GM23338 (cell line): ENCODE results near the gene HEMK1. TPM values are rescaled to one million over a fixed set of nuclear protein-coding genes. Genes with fewer than 3 reads are reported as not detected.

Experiments
- ATAC-seq: fragments of 200-7000 bp; cut with Tn5 transposase; 3 replicates; pipeline ENCODE4 v1.9.1; 2020
- DNase-seq: peaks from one replicate; pipeline ENCODE4 v3.0.0-alpha.2; 2015; ENCODE audit warnings: low spot score
- H2AFZ ChIP-seq: fragments of 200-600 bp; sonication (generic); 2 replicates; pipeline ENCODE4 v1.8.0; 2016; ENCODE audit warnings: antibody characterized with exemption, mild to moderate bottlenecking, moderate library complexity
- H3F3A ChIP-seq: fragments of 200-600 bp; sonication (generic); replicated peaks from 2 replicates; pipeline ENCODE4 v1.8.0; 2017; ENCODE audit warnings: antibody characterized with exemption, mixed run types, low read depth
- H3K27ac ChIP-seq: fragments of 200-600 bp; sonication (generic); 2 replicates; pipeline ENCODE4 v1.6.1; 2016; ENCODE audit warnings: low read depth
- H3K27me3 ChIP-seq: fragments of 200-600 bp; sonication (generic); 2 replicates; pipeline ENCODE4 v1.8.0; 2016; ENCODE audit warnings: mild to moderate bottlenecking, mixed run types, moderate library complexity; ENCODE audit not compliant: insufficient read depth
- H3K36me3 ChIP-seq: fragments of 200-600 bp; sonication (generic); 2 replicates; pipeline ENCODE4 v1.8.0; 2016; ENCODE audit warnings: mild to moderate bottlenecking; ENCODE audit not compliant: insufficient read depth
- H3K4me1 ChIP-seq: fragments of 200-600 bp; sonication (generic); 2 replicates; pipeline ENCODE4 v1.8.0; 2016; ENCODE audit warnings: mild to moderate bottlenecking, moderate library complexity; ENCODE audit not compliant: insufficient read depth
- H3K4me2 ChIP-seq: fragments of 200-600 bp; sonication (generic); 2 replicates; pipeline ENCODE4 v1.7.1; 2017; ENCODE audit warnings: mixed run types
- H3K4me3 ChIP-seq: fragments of 200-600 bp; sonication (generic); 2 replicates; pipeline ENCODE4 v1.6.1; 2016; ENCODE audit warnings: mixed run types
- H3K79me2 ChIP-seq: fragments of 200-600 bp; sonication (generic); replicated peaks from 2 replicates; pipeline ENCODE4 v1.8.0; 2017; ENCODE audit warnings: mild to moderate bottlenecking; ENCODE audit not compliant: insufficient read depth
- H3K9me2 ChIP-seq: fragments of 200-600 bp; sonication (generic); 2 replicates; pipeline ENCODE4 v1.8.0; 2017; ENCODE audit not compliant: insufficient read depth
- H4K20me1 ChIP-seq: fragments of 200-600 bp; sonication (generic); replicated peaks from 2 replicates; pipeline ENCODE4 v1.8.0; 2017; ENCODE audit warnings: mild to moderate bottlenecking; ENCODE audit not compliant: insufficient read depth
- H3K27ac Mint-ChIP-seq: 2 replicates; pipeline ENCODE4 v1.8.0; 2020; ENCODE audit warnings: inconsistent platforms, mild to moderate bottlenecking, moderate library complexity, mixed read lengths
- H3K27me3 Mint-ChIP-seq: 3 replicates; pipeline ENCODE4 v1.8.0; 2022; ENCODE audit warnings: low read depth, mild to moderate bottlenecking, moderate library complexity, mixed read lengths, inconsistent platforms; ENCODE audit not compliant: insufficient read depth, poor library complexity
- H3K36me3 Mint-ChIP-seq: 3 replicates; pipeline ENCODE4 v1.8.0; 2021; ENCODE audit warnings: low read depth, mild to moderate bottlenecking, inconsistent platforms, moderate library complexity, mixed read lengths
- H3K4me1 Mint-ChIP-seq: 3 replicates; pipeline ENCODE4 v1.8.0; 2020; ENCODE audit warnings: mild to moderate bottlenecking, inconsistent platforms, mixed read lengths
- H3K4me3 Mint-ChIP-seq: 3 replicates; pipeline ENCODE4 v1.8.0; 2021; ENCODE audit warnings: moderate library complexity, mild to moderate bottlenecking, inconsistent platforms, mixed read lengths
- H3K9me3 Mint-ChIP-seq: 3 replicates; pipeline ENCODE4 v1.8.0; 2020; ENCODE audit warnings: moderate library complexity, mild to moderate bottlenecking, inconsistent platforms, mixed read lengths
- CREB1 ChIP-seq: fragments of 250-450 bp; sonication (Bioruptor Pico); IDR thresholded peaks from 2 replicates; pipeline ENCODE4 v1.5.0; 2020; ENCODE audit warnings: low read depth, mild to moderate bottlenecking, moderate library complexity
- ETS1 ChIP-seq: IDR thresholded peaks from 2 replicates; pipeline ENCODE4 v1.6.1; 2016; ENCODE audit warnings: antibody characterized with exemption
- EZH2 ChIP-seq: fragments of 200-600 bp; sonication (generic); IDR thresholded peaks from one replicate; pipeline ENCODE4 v1.8.0; 2017; ENCODE audit warnings: antibody characterized with exemption, mild to moderate bottlenecking, low read depth; ENCODE audit not compliant: unreplicated experiment
- EZH2phosphoT487 ChIP-seq: fragments of 200-600 bp; sonication (generic); IDR thresholded peaks from one replicate; pipeline ENCODE4 v1.8.1; 2018; ENCODE audit warnings: antibody characterized with exemption; ENCODE audit not compliant: unreplicated experiment
- JUNB ChIP-seq: IDR thresholded peaks from one replicate; pipeline ENCODE4 v1.6.1; 2016; ENCODE audit warnings: antibody characterized with exemption; ENCODE audit not compliant: unreplicated experiment
- NANOG ChIP-seq: IDR thresholded peaks from 2 replicates; pipeline ENCODE4 v1.6.1; 2016; ENCODE audit warnings: antibody characterized with exemption, borderline replicate concordance
- POLR2AphosphoS5 ChIP-seq: IDR thresholded peaks from 2 replicates; pipeline ENCODE4 v1.6.1; 2016; ENCODE audit warnings: antibody characterized with exemption, low read depth
- ZNF114 ChIP-seq: fragments of 250-450 bp; sonication (Bioruptor Pico); IDR thresholded peaks from 2 replicates; pipeline ENCODE4 v1.5.0; 2020; ENCODE audit warnings: mild to moderate bottlenecking, moderate library complexity
- ZNF331 ChIP-seq: fragments of 250-450 bp; sonication (Bioruptor Pico); IDR thresholded peaks from 2 replicates; pipeline ENCODE4 v1.5.0; 2020; ENCODE audit warnings: low read depth, mild to moderate bottlenecking, moderate library complexity
- polyA plus RNA-seq: library from polyadenylated mRNA; unstranded; fragments of >200 nt; fragmentation: Nextera tagmentation; extraction: Ambion mirVana; gene quantifications from 2 replicates; pipeline ENCODE4 v1.2.1, GENCODE V29; 2016
- total RNA-seq: library from RNA; depleted of rRNA; stranded (reverse); fragments of >200 nt; shearing (Covaris generic); gene quantifications from 2 replicates; pipeline ENCODE4 v1.2.3, GENCODE V29; 2014
- TF ChIP-seq, protein P1 (sequence below): IDR thresholded peaks from one replicate; pipeline ENCODE4 v1.6.1; 2018; ENCODE audit warnings: antibody characterized with exemption; ENCODE audit not compliant: unreplicated experiment
- TF ChIP-seq, protein P2 (sequence below), 2 experiments: fragments of 200-600 bp in 1 of 2; sonication (generic) in 1 of 2; conservative IDR thresholded peaks; 2 replicates each; pipeline versions ENCODE4 v1.5.1 to v1.6.1; 2016 to 2017; ENCODE audit warnings: antibody characterized with exemption in 2 of 2, low read depth in 2 of 2, mild to moderate bottlenecking in 2 of 2, moderate library complexity in 1 of 2

The HEMK1 gene
- total and polyA plus RNA-seq, 2 experiments from 2014 or later, result 5.6 to 10.1 TPM

DNA sequence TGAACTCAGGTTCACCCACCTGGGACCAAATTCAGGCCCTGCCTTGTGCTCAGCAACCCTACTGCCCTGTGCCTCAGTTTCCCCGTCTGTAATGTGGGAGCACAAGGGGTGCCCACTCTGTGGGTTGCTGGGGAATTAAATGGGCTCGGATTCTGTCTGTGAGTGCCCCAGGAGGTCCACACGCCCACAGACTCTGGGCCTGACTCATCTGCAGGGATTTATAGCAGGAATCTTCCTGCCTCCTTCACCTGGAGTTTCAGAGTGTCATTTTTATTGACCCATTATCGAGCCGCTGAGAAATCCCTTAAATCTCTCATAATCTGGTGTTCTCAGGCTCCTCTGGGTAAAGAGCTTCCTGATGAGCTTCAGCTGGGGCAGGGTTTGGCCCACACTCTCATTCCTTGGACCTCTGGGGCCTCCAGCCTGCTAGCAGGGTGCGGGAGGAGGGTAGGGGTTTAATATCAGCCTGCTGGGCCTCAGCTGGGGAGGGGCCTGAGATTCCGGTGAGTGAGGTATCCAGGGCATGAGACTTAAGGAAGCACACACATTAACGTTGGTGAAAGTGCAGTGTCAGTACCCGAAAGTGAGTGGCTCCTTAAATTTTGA lies 18.2 kb upstream of the HEMK1 start:
- H3K9me2 ChIP-seq, result no peaks in the 10 kb centered on the region

DNA sequence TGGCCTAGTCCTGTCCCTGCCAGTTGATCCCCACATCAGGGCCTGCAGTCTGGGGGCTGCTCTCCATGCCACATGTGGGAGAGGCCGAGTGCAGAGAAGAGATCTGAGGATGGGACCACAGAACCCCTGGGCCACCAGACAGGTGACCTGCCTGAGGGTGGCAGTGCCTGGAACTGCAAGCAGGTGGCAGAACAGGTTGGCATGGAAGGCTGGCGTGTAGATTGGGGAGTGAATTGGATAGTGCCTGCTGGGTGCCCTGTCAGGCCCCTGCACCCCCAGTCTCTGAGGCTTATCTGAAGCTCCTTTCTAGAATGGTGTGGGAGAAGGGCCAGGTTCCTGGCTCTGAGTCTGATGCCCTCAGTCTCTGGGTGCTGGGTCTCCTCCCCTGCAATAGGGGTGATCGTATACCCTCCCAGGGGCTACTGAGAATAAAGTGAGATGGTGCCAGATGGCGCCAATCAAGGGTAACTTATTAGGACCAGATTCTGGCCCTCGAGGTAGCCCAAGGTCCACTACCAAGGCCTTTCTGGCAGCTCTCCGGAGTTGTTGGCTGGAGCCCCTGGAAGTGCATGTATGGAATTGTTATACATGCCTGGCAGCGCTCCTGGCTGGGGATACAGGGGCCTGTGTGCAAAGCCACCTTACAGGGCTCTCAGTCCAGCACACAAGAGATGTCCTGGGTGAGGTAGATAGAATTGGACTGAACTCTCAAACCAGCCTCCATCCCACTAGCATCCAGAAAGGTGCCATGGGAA lies 17.5 kb upstream of the HEMK1 start:
- Mint-ChIP-seq H3K4me1 (peaks cover 2% of the 10 kb centered on the region; the same call in 1 of the 3 replicates), H3K27me3 (peaks cover 12% of the 10 kb centered on the region), H3K9me3 (no peaks in the 10 kb centered on the region), H3K36me3 (no peaks in the 10 kb centered on the region), H3K4me3 (no peak overlapping the region), H3K27ac (no peak overlapping the region)
- Histone ChIP-seq H3K4me3 (no peak overlapping the region), H3F3A (no peaks in the 10 kb centered on the region), H3K79me2 (no peaks in the 10 kb centered on the region), H3K4me2 (no peak overlapping the region), H3K27ac (no peak overlapping the region), H3K27me3 (no peaks in the 10 kb centered on the region), H4K20me1 (no peaks in the 10 kb centered on the region), H2AFZ (no peak overlapping the region), H3K9me2 (no peaks in the 10 kb centered on the region), H3K4me1 (no peaks in the 10 kb centered on the region; the same call in 1 of the 2 replicates), H3K36me3 (no peaks in the 10 kb centered on the region)
- no peak for DNase-seq
- no peak for ATAC-seq
- TF ChIP-seq JUNB, result no peak
- TF ChIP-seq CREB1 (CRISPR knock-in tag), result no peak
- TF ChIP-seq, protein P1, sequence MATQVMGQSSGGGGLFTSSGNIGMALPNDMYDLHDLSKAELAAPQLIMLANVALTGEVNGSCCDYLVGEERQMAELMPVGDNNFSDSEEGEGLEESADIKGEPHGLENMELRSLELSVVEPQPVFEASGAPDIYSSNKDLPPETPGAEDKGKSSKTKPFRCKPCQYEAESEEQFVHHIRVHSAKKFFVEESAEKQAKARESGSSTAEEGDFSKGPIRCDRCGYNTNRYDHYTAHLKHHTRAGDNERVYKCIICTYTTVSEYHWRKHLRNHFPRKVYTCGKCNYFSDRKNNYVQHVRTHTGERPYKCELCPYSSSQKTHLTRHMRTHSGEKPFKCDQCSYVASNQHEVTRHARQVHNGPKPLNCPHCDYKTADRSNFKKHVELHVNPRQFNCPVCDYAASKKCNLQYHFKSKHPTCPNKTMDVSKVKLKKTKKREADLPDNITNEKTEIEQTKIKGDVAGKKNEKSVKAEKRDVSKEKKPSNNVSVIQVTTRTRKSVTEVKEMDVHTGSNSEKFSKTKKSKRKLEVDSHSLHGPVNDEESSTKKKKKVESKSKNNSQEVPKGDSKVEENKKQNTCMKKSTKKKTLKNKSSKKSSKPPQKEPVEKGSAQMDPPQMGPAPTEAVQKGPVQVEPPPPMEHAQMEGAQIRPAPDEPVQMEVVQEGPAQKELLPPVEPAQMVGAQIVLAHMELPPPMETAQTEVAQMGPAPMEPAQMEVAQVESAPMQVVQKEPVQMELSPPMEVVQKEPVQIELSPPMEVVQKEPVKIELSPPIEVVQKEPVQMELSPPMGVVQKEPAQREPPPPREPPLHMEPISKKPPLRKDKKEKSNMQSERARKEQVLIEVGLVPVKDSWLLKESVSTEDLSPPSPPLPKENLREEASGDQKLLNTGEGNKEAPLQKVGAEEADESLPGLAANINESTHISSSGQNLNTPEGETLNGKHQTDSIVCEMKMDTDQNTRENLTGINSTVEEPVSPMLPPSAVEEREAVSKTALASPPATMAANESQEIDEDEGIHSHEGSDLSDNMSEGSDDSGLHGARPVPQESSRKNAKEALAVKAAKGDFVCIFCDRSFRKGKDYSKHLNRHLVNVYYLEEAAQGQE, result no peak
- TF ChIP-seq POLR2AphosphoS5, result no peak
- no peak for TF ChIP-seq EZH2
- TF ChIP-seq NANOG, result no peak
- TF ChIP-seq, protein P2, sequence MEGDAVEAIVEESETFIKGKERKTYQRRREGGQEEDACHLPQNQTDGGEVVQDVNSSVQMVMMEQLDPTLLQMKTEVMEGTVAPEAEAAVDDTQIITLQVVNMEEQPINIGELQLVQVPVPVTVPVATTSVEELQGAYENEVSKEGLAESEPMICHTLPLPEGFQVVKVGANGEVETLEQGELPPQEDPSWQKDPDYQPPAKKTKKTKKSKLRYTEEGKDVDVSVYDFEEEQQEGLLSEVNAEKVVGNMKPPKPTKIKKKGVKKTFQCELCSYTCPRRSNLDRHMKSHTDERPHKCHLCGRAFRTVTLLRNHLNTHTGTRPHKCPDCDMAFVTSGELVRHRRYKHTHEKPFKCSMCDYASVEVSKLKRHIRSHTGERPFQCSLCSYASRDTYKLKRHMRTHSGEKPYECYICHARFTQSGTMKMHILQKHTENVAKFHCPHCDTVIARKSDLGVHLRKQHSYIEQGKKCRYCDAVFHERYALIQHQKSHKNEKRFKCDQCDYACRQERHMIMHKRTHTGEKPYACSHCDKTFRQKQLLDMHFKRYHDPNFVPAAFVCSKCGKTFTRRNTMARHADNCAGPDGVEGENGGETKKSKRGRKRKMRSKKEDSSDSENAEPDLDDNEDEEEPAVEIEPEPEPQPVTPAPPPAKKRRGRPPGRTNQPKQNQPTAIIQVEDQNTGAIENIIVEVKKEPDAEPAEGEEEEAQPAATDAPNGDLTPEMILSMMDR (conservative IDR thresholded peaks at IDR 0.05; ENCODE audit: low read depth in 2 of 2), result no peak
- TF ChIP-seq EZH2phosphoT487, result no peak
- TF ChIP-seq ETS1, result no peak

More for the DNA sequence above, 18.2 kb upstream of the HEMK1 start:
- Histone ChIP-seq H3K27ac (no peak overlapping the region), H3K4me3 (no peak overlapping the region), H4K20me1 (no peaks in the 10 kb centered on the region), H3K79me2 (no peaks in the 10 kb centered on the region), H2AFZ (no peak overlapping the region), H3K36me3 (no peaks in the 10 kb centered on the region), H3K4me1 (peaks cover under 1% of the 10 kb centered on the region; the same call in 1 of the 2 replicates), H3K4me2 (no peak overlapping the region), H3K27me3 (no peaks in the 10 kb centered on the region), H3F3A (no peaks in the 10 kb centered on the region)
- H3K27ac Mint-ChIP-seq, result no peak overlapping the region
- peaks cover 3% of the 10 kb centered on the region; the same call in 2 of the 3 replicates for H3K4me1 Mint-ChIP-seq
- DNase-seq (no peak), ATAC-seq (no peak)
- no peak overlapping the region for H3K4me3 Mint-ChIP-seq
- H3K27me3 Mint-ChIP-seq, result peaks cover 12% of the 10 kb centered on the region
- no peaks in the 10 kb centered on the region for H3K36me3 Mint-ChIP-seq
- no peaks in the 10 kb centered on the region for H3K9me3 Mint-ChIP-seq
- TF ChIP-seq EZH2phosphoT487, result no peak
- no peak for TF ChIP-seq EZH2
- TF ChIP-seq, protein P1, result no peak
- no peak for TF ChIP-seq ZNF114 (CRISPR knock-in tag)
- no peak for TF ChIP-seq CREB1 (CRISPR knock-in tag)
- TF ChIP-seq NANOG, result no peak
- no peak for TF ChIP-seq ZNF331 (CRISPR knock-in tag)
